ENCODE measurements around the gene CPNE5. TPM values are rescaled to one million over a fixed set of nuclear protein-coding genes. Genes with fewer than 3 reads are reported as not detected.

Gene CPNE5
- total RNA-seq, 1 donor from 2014 or later, result 2.0 TPM

DNA sequence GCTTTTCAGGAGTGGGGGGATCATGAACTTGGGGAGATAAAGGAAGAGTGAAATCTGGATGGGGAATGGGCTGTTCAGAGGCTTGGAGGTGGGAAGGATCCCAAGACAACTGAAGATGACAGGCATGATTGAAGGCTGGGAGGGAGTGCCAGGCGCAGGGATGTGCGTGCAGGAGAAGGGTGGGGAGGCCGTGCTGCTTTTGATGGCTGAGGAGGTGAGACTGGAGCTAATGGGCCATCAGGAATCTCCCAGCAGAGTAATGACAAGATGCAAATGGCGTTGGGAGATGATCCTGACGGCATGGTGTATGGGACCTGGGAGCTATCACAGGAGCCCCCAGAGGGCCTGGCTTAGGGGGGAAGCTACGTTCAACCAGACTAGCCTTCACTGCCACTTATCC lies 1.6 kb downstream of the CPNE5 start:
- Mint-ChIP-seq H3K36me3 (ENCODE audit: low read depth) (no peaks in the 10 kb centered on the region), H3K4me1 (ENCODE audit: low read depth) (peaks cover 5% of the 10 kb centered on the region), H3K9me3 (no peaks in the 10 kb centered on the region), H3K4me3 (ENCODE audit: low read depth) (no peak overlapping the region), H3K27ac (no peak overlapping the region), H3K27me3 (ENCODE audit: low read depth) (peaks cover 32% of the 10 kb centered on the region)
- intact Hi-C loops (cut with micrococcal nuclease), result no loop called here
- DNase-seq (ENCODE audit: low spot score), result no peak

DNA sequence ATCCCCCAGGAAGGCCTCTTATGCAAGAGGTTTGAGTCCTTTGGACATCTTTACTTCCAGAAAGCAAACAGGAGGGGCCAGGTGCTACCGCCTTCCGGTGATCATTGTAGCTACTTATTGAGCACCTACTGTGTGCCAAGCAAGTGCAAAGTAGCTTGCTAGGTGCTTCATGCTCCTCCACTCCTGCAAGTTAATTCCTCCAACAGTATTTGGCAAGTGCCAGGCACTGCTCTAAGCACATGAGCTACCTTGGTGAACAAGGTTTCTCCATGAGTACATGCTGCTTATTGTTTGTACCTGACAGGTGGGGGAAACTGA lies 2.3 kb downstream of the CPNE5 start:
- Mint-ChIP-seq H3K9me3 (no peaks in the 10 kb centered on the region), H3K4me3 (ENCODE audit: low read depth) (no peak overlapping the region), H3K27ac (no peak overlapping the region), H3K36me3 (ENCODE audit: low read depth) (no peaks in the 10 kb centered on the region), H3K4me1 (ENCODE audit: low read depth) (peaks cover 5% of the 10 kb centered on the region), H3K27me3 (ENCODE audit: low read depth) (peaks cover 32% of the 10 kb centered on the region)
- intact Hi-C loops (cut with micrococcal nuclease), result no loop called here
- no peak for DNase-seq (ENCODE audit: low spot score)

DNA sequence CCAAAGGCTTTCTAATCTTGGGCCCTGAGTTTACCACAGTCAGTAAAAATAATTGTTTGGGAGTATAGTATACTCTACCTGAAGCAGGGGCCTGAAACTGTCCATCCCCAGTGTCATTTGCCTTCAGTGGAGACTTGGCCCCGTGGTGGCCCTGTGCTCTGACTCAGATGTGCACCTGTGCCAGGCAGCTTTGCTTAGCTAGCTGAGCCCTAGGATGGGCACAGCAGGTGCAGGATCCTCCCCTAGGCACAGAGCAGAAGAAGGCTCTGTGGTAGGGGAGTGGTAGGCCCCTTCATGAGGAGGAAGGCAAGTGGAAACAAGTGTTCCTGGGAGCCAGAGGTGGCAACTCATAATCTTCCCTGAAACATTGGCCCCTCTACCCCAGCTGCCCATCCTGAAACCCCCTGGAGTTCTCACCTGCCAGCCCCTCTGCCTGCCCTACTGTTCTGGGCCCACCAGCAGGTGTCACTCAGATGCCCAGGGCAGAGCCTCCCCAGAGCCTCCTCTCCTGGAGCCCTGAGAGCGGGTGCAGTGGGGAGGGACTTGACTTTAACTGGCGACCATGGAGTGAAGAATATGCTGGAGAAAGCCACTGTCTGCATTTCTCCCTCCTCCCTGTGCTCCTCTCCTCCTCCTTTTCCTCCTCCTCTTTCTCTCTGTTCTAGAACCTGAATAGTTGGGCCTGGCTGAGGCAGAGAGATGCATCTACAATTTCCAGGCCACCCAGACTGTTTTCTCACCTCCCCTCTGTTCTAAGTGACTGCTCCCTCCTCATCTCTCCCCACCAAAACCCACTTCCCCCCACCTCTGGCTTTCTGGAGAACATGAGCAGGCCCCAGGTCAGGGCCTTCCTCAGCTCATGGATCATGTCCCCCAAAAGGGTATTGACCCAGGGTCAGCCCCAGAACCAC lies 2.9 kb downstream of the CPNE5 start:
- Mint-ChIP-seq H3K27ac (no peak overlapping the region), H3K27me3 (ENCODE audit: low read depth) (peaks cover 32% of the 10 kb centered on the region), H3K4me3 (ENCODE audit: low read depth) (no peak overlapping the region), H3K4me1 (ENCODE audit: low read depth) (peaks cover 5% of the 10 kb centered on the region), H3K9me3 (no peaks in the 10 kb centered on the region), H3K36me3 (ENCODE audit: low read depth) (no peaks in the 10 kb centered on the region)
- no peak for DNase-seq (ENCODE audit: low spot score)
- intact Hi-C loops (cut with micrococcal nuclease), result no loop called here

DNA sequence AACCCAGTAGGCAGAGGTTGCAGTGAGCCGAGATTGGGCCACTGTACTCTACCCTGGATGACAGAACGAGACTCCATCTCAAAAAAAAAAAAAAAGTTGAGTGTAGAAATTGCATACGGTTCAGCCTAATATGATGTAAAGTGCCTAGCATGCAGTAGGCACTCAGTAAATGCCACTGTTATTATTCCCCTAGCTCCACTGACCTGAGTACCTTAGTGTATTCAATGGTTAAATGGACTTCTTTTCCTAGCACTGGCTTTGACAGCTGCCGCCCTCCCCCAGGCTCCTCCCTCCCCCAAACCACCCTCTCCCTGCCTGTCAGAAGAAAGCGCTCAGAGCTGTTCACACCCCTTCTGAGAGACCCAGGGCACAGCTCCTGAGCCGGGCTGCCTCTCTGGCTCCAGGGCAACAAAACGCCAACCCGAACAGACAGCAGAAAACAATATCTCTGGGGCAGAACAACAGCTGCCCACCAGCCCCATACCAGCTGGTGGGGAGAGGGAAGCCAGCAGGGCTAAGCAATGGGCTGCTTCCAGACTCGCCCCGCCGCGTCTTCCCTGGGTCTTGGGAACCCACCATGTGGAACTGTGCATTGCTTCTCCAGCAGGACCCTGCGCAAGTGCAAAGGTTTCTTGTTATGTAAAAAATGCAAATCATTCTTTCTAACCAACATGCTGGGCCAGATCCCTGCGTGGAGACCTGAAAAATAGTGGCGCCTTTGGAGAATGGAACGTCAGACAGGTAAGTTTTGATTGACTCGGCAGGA lies 4.5 kb downstream of the CPNE5 start:
- Mint-ChIP-seq H3K4me3 (ENCODE audit: low read depth) (no peak overlapping the region), H3K27ac (no peak overlapping the region), H3K4me1 (ENCODE audit: low read depth) (peaks cover 3% of the 10 kb centered on the region), H3K36me3 (ENCODE audit: low read depth) (no peaks in the 10 kb centered on the region), H3K9me3 (no peaks in the 10 kb centered on the region), H3K27me3 (ENCODE audit: low read depth) (peaks cover 27% of the 10 kb centered on the region)
- intact Hi-C loops (cut with micrococcal nuclease), result no loop called here
- no peak for DNase-seq (ENCODE audit: low spot score)

DNA sequence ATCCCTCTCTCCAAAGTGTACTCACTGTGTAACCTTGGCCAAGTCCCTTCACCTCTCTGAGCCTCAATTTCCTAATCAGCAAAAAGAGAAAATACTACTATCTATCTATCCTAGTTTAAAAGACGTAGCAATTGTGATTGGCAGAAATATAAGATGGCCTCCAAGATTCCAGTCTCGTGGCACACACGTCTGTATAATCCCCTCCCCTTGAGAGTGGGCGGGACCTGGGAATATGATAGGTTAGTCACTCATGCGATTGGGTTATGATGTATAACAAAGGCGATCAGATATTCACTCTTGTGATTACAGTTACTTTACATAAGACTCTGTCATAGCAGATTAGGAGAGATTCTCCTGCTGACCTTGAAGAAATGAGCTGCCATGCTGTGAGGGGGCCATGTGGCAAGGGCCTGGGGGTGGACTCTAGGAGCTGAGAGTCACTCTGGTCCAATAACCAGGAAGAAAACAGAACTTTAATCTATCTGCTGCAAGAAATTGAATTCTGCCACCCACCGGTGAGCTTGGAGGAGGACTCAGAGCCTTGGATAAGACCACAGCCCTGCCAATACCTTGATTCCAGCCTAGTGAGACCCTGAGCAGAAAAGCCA lies 6.0 kb downstream of the CPNE5 start:
- no peaks in the 10 kb centered on the region for H3K9me3 Mint-ChIP-seq
- intact Hi-C loops (cut with micrococcal nuclease), result no loop called here
- H3K36me3 Mint-ChIP-seq (ENCODE audit: low read depth), result no peaks in the 10 kb centered on the region
- DNase-seq (ENCODE audit: low spot score), result no peak
- peaks cover 20% of the 10 kb centered on the region for H3K27me3 Mint-ChIP-seq (ENCODE audit: low read depth)
- no peak overlapping the region for H3K27ac Mint-ChIP-seq
- H3K4me1 Mint-ChIP-seq (ENCODE audit: low read depth), result no peaks in the 10 kb centered on the region
- no peak overlapping the region for H3K4me3 Mint-ChIP-seq (ENCODE audit: low read depth)

DNA sequence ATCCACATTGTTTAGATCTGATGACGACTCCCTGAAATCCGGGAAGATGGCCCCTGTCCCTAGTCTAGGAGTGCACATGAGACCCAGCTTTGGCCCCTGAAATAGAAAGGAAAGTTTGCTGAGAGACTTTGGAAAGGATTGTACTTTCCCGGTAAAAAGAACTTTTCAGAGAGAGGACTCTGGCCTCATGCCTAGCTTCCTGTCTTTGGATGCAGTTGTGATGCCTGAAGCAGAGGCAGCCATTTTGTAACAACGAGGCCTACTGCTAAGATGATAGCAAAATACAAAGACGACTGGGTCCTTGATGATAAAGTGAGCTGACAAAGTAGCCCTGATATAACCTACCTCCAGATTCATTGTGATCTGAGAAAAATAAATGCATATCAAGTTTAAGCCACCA lies 6.9 kb downstream of the CPNE5 start:
- H3K27ac Mint-ChIP-seq, result no peak overlapping the region
- intact Hi-C loops (cut with micrococcal nuclease), result no loop called here
- H3K27me3 Mint-ChIP-seq (ENCODE audit: low read depth), result peaks cover 12% of the 10 kb centered on the region
- no peak for DNase-seq (ENCODE audit: low spot score)
- H3K4me1 Mint-ChIP-seq (ENCODE audit: low read depth), result peaks cover 7% of the 10 kb centered on the region
- H3K36me3 Mint-ChIP-seq (ENCODE audit: low read depth), result no peaks in the 10 kb centered on the region
- no peaks in the 10 kb centered on the region for H3K9me3 Mint-ChIP-seq
- H3K4me3 Mint-ChIP-seq (ENCODE audit: low read depth), result no peak overlapping the region

DNA sequence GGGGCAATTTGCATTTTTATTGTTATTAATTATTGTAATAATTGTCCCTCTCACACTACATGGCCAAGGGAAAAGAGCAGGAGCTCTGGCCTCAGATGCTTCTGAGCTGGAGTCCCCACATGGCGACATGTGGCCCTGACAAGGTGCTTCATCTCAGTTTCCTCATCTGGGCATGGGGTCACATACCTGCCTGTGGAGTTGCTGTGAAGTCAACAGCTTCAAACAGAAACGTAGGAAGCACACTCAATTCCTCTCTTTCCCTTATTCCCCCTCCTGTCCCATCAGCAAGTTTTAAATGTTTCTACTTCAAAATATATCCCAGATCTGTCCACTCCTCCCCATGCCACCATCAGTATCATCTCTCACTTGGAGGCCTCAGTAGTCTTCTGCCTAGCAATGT lies 8.7 kb downstream of the CPNE5 start:
- intact Hi-C loops (cut with micrococcal nuclease), result no loop called here
- DNase-seq (ENCODE audit: low spot score), result no peak
- Mint-ChIP-seq H3K4me3 (ENCODE audit: low read depth) (no peak overlapping the region), H3K27ac (no peak overlapping the region), H3K4me1 (ENCODE audit: low read depth) (peaks cover 7% of the 10 kb centered on the region), H3K36me3 (ENCODE audit: low read depth) (no peaks in the 10 kb centered on the region), H3K9me3 (no peaks in the 10 kb centered on the region), H3K27me3 (ENCODE audit: low read depth) (peaks cover 6% of the 10 kb centered on the region)

DNA sequence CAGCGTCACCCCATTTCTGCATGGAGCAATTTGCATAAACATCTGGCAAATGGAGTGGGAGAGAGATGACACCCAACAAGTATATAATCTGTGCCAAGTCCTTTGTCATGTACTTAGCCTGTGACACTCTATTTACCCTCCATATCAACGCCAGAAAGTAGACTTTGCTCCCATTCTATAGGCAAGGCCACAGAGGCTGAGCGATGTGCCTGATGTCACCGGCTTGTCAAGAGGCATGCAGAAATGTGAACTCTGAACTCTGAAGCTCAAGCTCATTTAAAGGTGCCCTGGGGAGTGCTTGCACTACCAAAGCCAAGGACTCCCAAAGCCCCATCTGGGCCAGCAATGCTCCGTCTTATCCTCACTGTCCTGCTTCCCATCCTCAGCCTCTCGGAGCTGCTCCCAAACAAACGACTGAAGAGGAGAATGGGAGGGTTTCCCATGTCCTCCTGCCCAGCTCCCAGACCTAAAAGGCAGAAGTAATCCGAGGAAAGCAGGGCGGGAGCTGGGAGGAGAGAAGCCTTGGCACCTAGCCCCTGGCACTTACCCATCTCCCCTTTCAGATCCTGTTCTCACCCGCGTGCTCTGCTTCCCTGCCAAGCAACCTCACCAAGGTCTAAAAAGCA lies 9.2 kb downstream of the CPNE5 start:
- Mint-ChIP-seq H3K4me3 (ENCODE audit: low read depth) (no peak overlapping the region), H3K27ac (no peak overlapping the region), H3K27me3 (ENCODE audit: low read depth) (peaks cover 4% of the 10 kb centered on the region), H3K9me3 (no peaks in the 10 kb centered on the region), H3K4me1 (ENCODE audit: low read depth) (peaks cover 7% of the 10 kb centered on the region), H3K36me3 (ENCODE audit: low read depth) (no peaks in the 10 kb centered on the region)
- intact Hi-C loops (cut with micrococcal nuclease), result no loop called here
- DNase-seq (ENCODE audit: low spot score), result no peak

DNA sequence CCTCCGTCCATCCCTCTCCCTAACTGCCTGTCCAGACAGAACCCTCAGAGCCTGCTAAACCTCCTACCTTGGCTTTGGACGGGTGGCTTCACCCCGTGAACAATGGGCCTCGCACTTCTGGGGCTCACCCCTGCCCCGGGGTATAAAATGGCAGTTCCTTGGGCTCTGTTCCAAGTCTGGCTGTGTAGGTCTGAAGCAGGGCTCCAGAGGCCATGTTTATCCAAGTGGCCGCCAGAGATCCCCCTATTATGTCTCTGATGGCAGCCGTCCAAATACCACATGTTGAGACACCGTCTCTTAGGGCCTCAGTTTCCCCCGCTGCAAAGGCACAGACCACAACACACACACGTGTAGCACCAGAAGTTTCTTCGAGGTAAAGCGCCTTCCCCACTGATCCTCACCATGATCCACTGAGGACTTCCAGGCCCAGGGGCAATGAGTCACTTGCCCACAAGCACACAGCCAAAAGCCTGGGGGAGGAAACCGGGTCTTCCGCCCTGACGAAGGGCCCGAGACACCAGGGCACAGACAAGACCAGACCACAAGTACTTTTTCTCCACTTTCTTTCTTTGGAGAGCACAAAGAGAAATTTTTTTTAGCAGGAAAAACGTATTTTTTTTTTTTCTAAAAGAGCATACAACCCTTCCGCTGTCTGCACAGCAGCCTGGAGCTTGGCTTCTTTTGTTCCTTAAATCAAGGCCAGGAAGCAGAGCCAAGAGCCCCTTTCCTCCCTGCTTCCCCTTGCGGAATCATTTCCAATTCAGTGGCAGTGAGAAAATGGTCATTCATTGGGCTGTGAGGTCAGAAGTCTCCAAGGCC lies 11.8 kb downstream of the CPNE5 start:
- Mint-ChIP-seq H3K4me1 (ENCODE audit: low read depth) (peaks cover 7% of the 10 kb centered on the region), H3K9me3 (no peaks in the 10 kb centered on the region), H3K27ac (no peak overlapping the region), H3K27me3 (ENCODE audit: low read depth) (peaks cover 4% of the 10 kb centered on the region), H3K36me3 (ENCODE audit: low read depth) (no peaks in the 10 kb centered on the region), H3K4me3 (ENCODE audit: low read depth) (no peak overlapping the region)
- DNase-seq (ENCODE audit: low spot score), result no peak
- intact Hi-C loops (cut with micrococcal nuclease), result no loop called here

DNA sequence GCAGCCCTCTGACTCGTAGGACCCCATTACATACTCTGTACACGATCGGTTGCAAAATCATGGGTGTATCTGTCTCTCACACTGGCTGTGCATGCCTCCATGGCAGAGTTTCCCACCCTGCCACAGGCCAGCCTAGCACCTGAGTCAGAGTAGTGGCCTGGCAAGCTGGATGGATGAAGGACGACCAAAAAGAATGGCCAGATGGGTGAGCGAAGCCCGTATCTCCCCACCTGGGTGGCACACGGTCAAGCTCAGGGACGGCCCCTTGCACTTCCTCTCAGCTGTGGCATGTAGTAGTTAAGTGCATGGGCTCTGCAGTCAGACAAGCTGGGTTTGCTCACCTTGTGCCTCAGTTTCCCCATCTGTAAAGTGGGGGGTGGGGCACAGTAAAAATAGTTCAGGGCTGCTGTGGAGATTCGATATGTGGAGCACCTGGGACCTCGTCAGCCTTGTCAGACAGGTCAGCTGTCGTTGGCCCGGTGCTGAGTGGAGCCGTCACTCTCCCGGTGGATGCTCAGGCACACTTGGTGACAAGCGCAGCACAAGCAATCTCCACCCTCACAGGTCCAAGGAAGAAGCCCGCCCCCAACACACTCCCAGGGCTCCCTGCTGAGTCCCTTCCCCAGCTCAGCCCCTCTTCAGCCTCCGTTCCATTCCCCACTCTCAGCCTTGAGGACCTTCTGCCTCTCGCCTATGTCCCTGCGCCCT lies 12.6 kb downstream of the CPNE5 start:
- no peak overlapping the region for H3K4me3 Mint-ChIP-seq (ENCODE audit: low read depth)
- DNase-seq (ENCODE audit: low spot score), result no peak
- peaks cover 4% of the 10 kb centered on the region for H3K27me3 Mint-ChIP-seq (ENCODE audit: low read depth)
- peaks cover 7% of the 10 kb centered on the region for H3K4me1 Mint-ChIP-seq (ENCODE audit: low read depth)
- no peaks in the 10 kb centered on the region for H3K36me3 Mint-ChIP-seq (ENCODE audit: low read depth)
- intact Hi-C loops (cut with micrococcal nuclease), result no loop called here
- H3K9me3 Mint-ChIP-seq, result no peaks in the 10 kb centered on the region
- no peak overlapping the region for H3K27ac Mint-ChIP-seq

DNA sequence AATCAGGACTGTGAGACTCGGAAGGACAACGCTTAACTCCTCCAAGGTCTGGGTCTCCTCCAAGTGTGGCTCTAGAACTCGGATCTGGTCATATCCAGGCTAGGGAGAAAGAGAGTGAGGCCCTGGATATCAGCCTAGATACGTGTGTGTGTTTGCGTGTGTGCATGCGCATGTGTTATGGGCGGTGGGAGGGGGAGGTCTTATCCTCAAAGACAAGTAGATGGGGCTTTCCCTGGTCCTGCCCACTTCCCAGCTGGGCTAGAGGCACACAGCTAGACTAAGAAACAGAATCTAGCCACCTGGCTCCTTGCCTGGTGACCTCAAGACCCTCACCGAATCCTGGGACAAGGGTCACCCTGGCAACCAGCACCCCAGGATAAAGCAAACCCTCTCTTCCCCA lies 13.2 kb downstream of the CPNE5 start:
- intact Hi-C loops (cut with micrococcal nuclease), result no loop called here
- no peak for DNase-seq (ENCODE audit: low spot score)
- Mint-ChIP-seq H3K27me3 (ENCODE audit: low read depth) (peaks cover 4% of the 10 kb centered on the region), H3K4me1 (ENCODE audit: low read depth) (peaks cover 7% of the 10 kb centered on the region), H3K9me3 (no peaks in the 10 kb centered on the region), H3K4me3 (ENCODE audit: low read depth) (no peak overlapping the region), H3K36me3 (ENCODE audit: low read depth) (no peaks in the 10 kb centered on the region), H3K27ac (no peak overlapping the region)

DNA sequence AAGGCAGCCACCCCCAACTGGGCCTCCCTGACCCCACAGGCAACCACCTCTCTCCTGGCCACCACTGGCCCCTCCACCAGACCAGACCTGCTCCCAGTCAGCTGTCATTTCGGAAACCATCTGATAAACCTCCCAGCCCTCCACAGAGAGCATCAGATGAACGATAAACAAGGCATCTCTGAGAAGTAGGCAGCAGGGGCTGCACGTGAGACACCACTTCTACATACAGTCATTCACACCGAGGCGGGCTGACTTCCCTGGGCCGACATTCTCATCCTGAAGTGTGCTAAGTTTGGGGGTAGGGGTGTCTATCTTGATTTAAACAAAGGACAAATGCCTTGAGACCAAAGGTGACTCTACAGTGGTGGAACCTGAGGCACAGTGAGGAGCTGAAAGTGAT lies 13.8 kb downstream of the CPNE5 start:
- Mint-ChIP-seq H3K9me3 (no peaks in the 10 kb centered on the region), H3K4me1 (ENCODE audit: low read depth) (peaks cover 7% of the 10 kb centered on the region), H3K27me3 (ENCODE audit: low read depth) (peaks cover 2% of the 10 kb centered on the region), H3K27ac (no peak overlapping the region), H3K4me3 (ENCODE audit: low read depth) (no peak overlapping the region), H3K36me3 (ENCODE audit: low read depth) (no peaks in the 10 kb centered on the region)
- intact Hi-C loops (cut with micrococcal nuclease), result no loop called here
- DNase-seq (ENCODE audit: low spot score), result no peak
